ENCODE results near the gene EPYC.

The EPYC gene

GRCh38 chr12:90964616-90965015 lies 40.2 kb downstream of the EPYC start (continued):
- TF ChIP-seq ELK4 (IDR thresholded peaks at IDR 0.05; ENCODE audit: borderline replicate concordance, low read depth, low read length) (no peak), ZNF302 (tag by site-specific recombination; IDR thresholded peaks at IDR 0.05; ENCODE audit: low read depth) (no peak), ZNF248 (tag by site-specific recombination; IDR thresholded peaks at IDR 0.05) (no peak), RBAK (tag by site-specific recombination; IDR thresholded peaks at IDR 0.05) (no peak)

- Histone ChIP-seq H3K4me3 (ENCODE audit: low read depth, low read length) (no peak overlapping the region), H3K9me3 (ENCODE audit: control insufficient read depth, insufficient read depth, low read depth, low read length) (no peaks in the 10 kb centered on the region), H3K4me1 (ENCODE audit: control insufficient read depth, insufficient read depth, low read length) (no peaks in the 10 kb centered on the region), H3K36me3 (ENCODE audit: control insufficient read depth in 2 of 2, insufficient read depth in 1 of 2, low read length in 2 of 2) (no peaks in the 10 kb centered on the region), H3K27ac (ENCODE audit: extremely low read depth, low read depth, low read length) (no peak overlapping the region)
- ChIA-PET CTCF (no interaction called here), POLR2A (no interaction called here)
- no peak for TF ChIP-seq OSR2 (tag by site-specific recombination; IDR thresholded peaks at IDR 0.05)
- TF ChIP-seq ZNF132 (tag by site-specific recombination; IDR thresholded peaks at IDR 0.05; ENCODE audit: borderline replicate concordance), result no peak
- TF ChIP-seq ZNF561 (tag by site-specific recombination; IDR thresholded peaks at IDR 0.05; ENCODE audit: borderline replicate concordance), result no peak
- no peak for TF ChIP-seq ZBTB1 (tag by site-specific recombination; IDR thresholded peaks at IDR 0.05)
- no peak for TF ChIP-seq ZNF747 (tag by site-specific recombination; IDR thresholded peaks at IDR 0.05)
- TF ChIP-seq ZNF837 (tag by site-specific recombination; IDR thresholded peaks at IDR 0.05), result no peak
- no peak for TF ChIP-seq ZNF302 (tag by site-specific recombination; IDR thresholded peaks at IDR 0.05; ENCODE audit: low read depth)
Observed at GRCh38 chr12:90963946-90964345, 40.8 kb downstream of the EPYC start.

- POLR2A ChIA-PET, result no interaction called here
- H3K4me3 ChIP-seq (ENCODE audit: low read depth, low read length), result no peak overlapping the region
- CTCF ChIA-PET, result interaction anchor here (0.6 to 1.4 kb wide), 6 partner anchors 12 to 1490 kb away, joined by 3 to 6 read pairs (median 4); no protein-coding TSS in a partner anchor
- H3K36me3 ChIP-seq (ENCODE audit: control insufficient read depth in 2 of 2, insufficient read depth in 1 of 2, low read length in 2 of 2), result no peaks in the 10 kb centered on the region
- no peaks in the 10 kb centered on the region for H3K4me1 ChIP-seq (ENCODE audit: control insufficient read depth, insufficient read depth, low read length)
- no peak overlapping the region for H3K27ac ChIP-seq (ENCODE audit: extremely low read depth, low read depth, low read length)
- no peaks in the 10 kb centered on the region for H3K9me3 ChIP-seq (ENCODE audit: control insufficient read depth, insufficient read depth, low read depth, low read length)
- no peak for TF ChIP-seq ZNF302 (tag by site-specific recombination; IDR thresholded peaks at IDR 0.05; ENCODE audit: low read depth)
- no peak for TF ChIP-seq AEBP2 (tag by site-specific recombination; IDR thresholded peaks at IDR 0.05; ENCODE audit: borderline replicate concordance)
- TF ChIP-seq ZNF549 (tag by site-specific recombination; IDR thresholded peaks at IDR 0.05), result no peak
- no peak for TF ChIP-seq SALL2 (tag by site-specific recombination; IDR thresholded peaks at IDR 0.05; ENCODE audit: borderline replicate concordance)
- no peak for TF ChIP-seq SETDB1 (IDR thresholded peaks at IDR 0.05; ENCODE audit: insufficient read length, low read length)
- no peak for TF ChIP-seq ZNF76 (tag by site-specific recombination; IDR thresholded peaks at IDR 0.05; ENCODE audit: borderline replicate concordance, low read depth)
- no peak for TF ChIP-seq ZNF629 (tag by site-specific recombination; IDR thresholded peaks at IDR 0.05)
- TF ChIP-seq FEZF1 (tag by site-specific recombination; IDR thresholded peaks at IDR 0.05), result no peak
- TF ChIP-seq ZNF362 (tag by site-specific recombination; IDR thresholded peaks at IDR 0.05), result no peak
- no peak for TF ChIP-seq ZNF274 (IDR thresholded peaks at IDR 0.05; ENCODE audit: low read length)
- TF ChIP-seq ZNF274 (tag by site-specific recombination; IDR thresholded peaks at IDR 0.05; ENCODE audit: borderline replicate concordance), result no peak
- no peak for TF ChIP-seq ZEB2 (tag by site-specific recombination; IDR thresholded peaks at IDR 0.05)
- TF ChIP-seq ZNF211 (tag by site-specific recombination; IDR thresholded peaks at IDR 0.05; ENCODE audit: low read depth), result no peak
- TF ChIP-seq MEIS1 (CRISPR knock-in tag; IDR thresholded peaks at IDR 0.05; ENCODE audit: borderline replicate concordance), result no peak
- no peak for TF ChIP-seq KLF8 (tag by site-specific recombination; IDR thresholded peaks at IDR 0.05)
- TF ChIP-seq ZNF133 (tag by site-specific recombination; IDR thresholded peaks at IDR 0.05), result no peak
- no peak for TF ChIP-seq ZNF169 (tag by site-specific recombination; IDR thresholded peaks at IDR 0.05)
- TF ChIP-seq ZNF670 (tag by site-specific recombination; IDR thresholded peaks at IDR 0.05; ENCODE audit: low read depth), result no peak
- no peak for TF ChIP-seq ZNF704 (tag by site-specific recombination; IDR thresholded peaks at IDR 0.05)
- no peak for TF ChIP-seq ZNF157 (tag by site-specific recombination; IDR thresholded peaks at IDR 0.05)
- TF ChIP-seq ZNF449 (tag by site-specific recombination; IDR thresholded peaks at IDR 0.05), result no peak
Observed at GRCh38 chr12:90961154-90961553, 43.6 kb downstream of the EPYC start.

Measured in HEK293 (cell line).